Lung microvascular endothelial cell (primary cell): ENCODE data around the gene SFMBT2. TPM values are rescaled to one million over a fixed set of nuclear protein-coding genes. Genes with fewer than 3 reads are reported as not detected.
"Not testable (repeated sequence)": the region's sequence is repeated elsewhere in the genome, so short reads cannot be mapped to it uniquely, and the experiment has no call there.

Source experiments
- DNase-seq, 2 donors: peaks; one replicate each; pipeline versions ENCODE4 v3.0.0 to v3.0.0-alpha.2; 2010; ENCODE audit warnings: low read depth in 2 of 2
- total RNA-seq: library from RNA; depleted of rRNA; stranded (reverse); fragments of >200 nt; gene quantifications from 2 replicates; pipeline ENCODE4 v1.2.1, GENCODE V29; 2014

SFMBT2 gene
- total RNA-seq, 1 donor from 2014 or later = 1.6 TPM

DNA sequence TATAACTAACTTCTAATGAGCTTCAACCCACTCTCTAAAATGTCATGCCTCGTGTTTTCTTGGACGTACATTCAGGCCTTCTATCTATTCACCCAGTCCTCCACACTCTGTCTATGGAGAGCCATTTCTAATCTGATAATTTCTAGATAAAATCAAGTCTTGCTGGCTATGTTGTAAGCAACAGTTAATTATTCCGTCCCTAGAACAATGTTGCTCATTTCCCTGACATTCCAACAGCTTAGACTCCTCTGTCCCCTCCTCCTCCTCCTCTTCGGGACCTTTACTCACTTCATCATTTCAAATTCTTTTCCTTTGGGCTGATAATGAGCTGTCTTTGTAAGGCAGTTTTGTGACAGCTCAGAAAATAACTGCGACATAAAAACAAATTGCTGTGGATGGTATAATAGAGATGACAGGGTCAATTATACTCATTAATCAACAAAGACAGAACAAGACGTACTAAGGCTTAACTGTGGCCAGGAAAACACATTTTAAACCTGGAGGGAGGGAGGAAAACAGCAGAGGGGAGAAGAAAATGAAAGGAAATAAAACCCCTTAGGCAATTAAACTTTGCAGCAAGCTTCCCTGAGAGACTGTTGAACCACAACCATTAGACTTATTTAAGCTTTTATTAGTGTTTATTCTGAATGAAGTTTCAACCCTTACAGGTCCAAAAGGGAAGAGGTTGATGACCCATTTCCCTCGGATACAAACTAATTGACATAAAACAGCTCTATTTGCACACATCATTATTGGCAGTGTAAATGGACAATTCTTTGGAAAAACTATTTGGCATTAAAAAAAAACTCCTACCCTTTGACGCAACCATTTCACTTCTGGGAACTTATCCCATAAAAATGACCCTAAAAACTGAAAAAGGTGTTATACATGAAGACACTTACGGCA lies 179.1 kb downstream of the SFMBT2 start:
- no peak for DNase-seq

DNA sequence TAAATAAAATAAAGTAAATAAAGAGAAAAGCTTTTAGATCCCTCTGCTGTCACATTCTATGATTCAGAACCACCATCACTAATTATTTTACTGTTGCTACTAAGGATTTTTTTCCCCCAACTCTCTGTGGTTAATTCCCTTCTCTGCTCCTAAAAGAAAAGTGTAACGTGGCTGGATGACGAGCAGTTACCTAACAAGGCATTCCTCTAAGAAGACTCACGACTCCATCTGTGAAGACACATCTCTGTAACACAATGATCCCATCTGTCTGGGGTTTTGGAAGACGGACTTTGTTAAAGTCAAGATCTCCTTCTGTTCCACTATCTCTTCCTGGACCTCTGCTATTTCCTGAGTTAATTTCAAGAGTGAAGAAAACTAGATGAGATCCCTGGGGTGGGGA lies 179.9 kb downstream of the SFMBT2 start:
- no peak for DNase-seq

DNA sequence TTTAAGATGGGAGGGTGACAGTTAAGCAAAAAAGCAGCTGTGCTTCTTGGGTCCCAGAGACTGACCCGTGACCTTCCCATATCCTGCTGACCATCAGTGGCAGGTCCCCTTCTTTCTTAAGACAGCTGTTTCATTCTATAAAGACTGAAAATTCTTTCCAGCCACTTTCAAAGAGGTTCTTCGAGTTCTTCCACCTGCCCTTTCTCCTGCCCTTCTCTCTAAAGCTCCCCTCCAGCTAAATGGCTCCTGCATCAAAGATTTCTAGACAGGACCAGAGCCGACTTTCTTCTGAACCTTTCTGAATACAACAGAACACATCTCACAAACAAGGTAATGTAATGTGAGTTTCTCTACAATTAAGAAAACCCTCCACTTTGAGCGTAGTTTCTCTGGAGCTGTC lies 180.8 kb downstream of the SFMBT2 start:
- no peak for DNase-seq

DNA sequence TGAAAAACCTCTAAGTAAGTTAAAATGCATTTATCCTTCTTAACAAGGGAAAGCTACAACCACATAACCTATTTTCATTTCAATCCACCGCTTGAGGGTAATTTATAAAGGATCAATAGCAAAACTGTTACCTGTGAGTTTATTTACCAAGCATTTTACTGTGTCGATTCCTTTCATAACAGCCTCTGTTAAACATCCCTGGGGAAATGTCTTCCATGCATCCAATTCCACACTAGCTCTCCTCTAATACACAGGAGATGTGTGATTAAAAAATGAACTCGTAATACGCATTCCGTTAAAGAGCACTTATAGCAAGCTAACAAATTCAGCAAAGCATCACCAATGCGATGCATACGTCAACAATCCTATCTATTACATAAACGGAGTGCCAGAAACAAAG lies 185.7 kb downstream of the SFMBT2 start:
- DNase-seq = no peak

DNA sequence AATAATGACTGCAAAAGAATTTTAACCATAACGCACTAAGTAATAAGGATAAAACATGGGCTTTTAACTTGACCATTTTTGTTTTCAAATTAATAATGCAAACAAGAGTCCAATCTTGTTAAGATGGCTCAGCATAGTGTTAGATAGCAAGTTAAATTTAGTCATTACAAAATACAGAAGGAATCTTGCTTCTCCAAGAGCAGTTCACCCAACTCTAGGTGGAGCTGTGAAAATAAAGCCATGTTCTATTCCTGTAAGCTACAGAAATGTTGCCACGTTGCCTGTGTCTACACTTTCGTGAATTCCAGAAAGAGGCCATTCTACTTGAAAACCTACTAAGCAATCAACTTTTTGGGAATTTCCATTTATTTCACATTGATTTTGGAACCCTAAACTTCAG lies 191.9 kb downstream of the SFMBT2 start:
- DNase-seq = no peak

DNA sequence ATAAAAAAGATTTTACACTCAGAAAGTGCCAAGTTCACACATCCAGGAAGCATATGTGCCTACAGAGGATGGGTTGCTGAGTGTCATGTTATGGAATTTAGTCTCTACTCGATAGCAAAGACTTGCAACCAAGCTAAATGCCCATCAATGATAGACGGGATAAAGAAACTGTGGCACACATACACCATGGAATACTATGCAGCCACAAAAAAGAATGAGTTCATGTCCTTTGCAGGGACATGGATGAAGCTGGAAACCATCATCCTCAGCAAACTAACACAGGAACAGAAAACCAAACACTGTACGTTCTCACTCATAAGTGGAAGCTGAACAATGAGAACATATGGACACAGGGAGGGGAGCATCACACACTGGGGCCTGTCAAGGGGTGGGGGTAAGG lies 198.1 kb downstream of the SFMBT2 start:
- not testable (repeated sequence) for DNase-seq

DNA sequence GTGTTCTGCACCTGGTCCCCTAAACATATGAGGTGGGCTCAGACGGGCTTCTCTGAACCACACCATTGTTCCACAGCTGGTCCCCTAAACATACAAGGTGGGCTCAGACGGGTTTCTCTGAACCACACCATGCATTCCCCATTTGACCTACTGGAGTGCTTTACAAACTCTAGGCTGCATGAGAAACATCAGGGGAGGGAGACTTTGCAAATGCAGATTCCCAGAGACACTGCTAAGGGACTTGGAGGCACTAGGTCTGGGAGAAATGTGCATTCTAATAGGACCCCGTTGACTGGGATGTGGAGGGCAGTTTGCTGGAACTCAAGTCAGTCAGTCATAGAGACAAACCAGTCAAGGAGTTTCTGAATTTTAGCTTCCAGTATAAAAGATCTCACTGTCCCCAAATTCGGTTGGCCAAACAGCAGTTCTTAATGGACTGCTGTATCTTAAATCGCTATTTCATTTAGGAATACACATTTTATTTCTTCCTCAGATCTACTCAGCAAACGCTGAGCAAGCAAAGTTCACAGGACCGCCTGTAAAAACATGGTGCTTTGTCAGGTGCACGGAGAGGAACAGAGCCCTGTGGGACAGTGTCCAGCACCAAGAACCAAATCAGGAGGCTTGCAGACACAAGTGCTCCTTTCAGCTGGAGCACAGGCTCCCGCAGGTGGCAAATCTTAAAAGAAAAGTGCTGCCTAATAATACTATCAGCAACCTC lies 198.8 kb downstream of the SFMBT2 start:
- no peak for DNase-seq

DNA sequence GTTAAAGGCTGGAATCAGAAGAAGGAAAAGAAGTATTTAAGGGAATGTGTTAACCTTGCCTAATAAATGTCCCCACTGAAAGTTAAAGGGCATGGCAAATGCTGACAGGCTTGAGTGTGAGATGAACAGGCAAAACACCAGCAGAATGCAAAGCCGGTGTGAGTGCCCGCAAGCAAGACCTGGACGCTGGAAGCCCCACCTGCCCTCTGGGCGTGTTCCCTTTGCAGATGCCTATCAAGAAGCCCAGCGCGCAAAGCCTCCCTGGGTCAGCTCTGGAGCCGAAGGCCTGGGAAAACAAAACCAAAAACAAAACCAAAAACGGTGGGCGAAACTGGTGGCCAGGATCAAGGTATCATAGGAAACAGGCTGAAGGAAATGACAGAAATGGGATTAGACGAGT lies 200.3 kb downstream of the SFMBT2 start:
- no peak for DNase-seq

DNA sequence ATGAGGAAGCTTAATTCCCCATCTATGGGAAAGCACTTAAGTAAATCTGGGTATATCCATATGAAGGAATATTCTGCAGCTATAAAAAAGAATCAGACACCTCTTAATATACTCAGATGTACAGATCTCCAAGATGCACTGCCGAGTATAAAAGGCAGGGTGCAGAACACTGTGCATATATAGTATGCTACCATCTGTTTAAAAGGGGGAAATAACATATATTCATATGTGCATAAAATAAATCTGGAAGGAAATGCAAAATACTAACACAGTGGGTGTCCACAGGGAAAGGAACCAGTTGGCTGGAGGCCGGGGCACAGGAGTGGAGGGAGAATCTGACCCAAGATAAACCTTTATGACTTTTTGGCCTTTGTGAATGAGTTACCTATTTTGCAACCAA lies 201.4 kb downstream of the SFMBT2 start:
- DNase-seq = no peak

DNA sequence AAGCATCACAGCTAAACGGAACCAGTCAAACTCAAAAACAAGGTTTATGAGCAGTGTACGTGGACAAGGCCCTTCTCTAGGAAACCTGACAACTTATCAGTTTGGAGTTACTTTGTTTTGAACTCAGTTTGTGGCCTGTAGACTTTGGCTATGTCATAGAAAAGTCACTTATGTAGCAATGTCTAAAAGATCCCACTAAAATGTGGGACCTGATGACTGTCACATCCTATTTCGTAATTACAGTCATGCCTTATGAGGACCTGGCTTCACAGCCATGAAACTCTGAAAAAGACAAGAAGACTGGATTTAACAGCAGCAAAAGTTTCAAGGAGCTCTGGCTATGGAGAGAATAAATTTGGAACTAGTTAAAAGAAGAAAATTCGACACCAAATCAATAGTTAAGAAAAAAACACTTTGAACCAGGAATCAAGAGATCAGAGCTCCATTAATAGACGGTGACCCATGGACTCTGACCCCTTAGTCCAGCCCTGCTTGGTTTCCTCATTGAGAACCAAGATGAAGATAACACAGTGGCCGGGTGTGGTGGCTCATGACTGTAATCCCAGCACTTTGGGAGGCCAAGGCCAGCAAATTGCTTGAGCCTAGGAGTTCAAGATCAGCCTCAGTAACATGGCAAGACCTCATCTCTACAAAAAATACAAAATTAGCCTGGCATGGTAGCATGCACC lies 204.3 kb downstream of the SFMBT2 start:
- DNase-seq = no peak

DNA sequence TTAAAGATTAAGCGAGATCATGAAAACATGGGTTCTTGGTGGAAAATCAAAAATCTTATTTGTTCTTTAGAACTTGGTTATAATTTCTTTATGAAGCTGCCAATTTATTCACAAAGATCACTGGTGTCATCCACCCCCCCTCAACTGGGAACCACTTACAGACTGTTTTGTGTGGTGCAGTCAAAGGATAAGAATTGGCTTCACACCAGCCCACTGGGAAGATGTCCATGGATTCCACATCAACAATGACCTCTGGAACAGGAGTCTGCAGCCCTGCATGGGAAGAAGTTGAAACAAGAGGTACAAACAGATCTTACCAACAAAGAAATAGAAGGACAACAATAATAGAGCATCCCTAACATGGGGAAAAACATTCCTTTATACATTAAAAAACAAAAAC lies 205.2 kb downstream of the SFMBT2 start:
- DNase-seq = no peak

DNA sequence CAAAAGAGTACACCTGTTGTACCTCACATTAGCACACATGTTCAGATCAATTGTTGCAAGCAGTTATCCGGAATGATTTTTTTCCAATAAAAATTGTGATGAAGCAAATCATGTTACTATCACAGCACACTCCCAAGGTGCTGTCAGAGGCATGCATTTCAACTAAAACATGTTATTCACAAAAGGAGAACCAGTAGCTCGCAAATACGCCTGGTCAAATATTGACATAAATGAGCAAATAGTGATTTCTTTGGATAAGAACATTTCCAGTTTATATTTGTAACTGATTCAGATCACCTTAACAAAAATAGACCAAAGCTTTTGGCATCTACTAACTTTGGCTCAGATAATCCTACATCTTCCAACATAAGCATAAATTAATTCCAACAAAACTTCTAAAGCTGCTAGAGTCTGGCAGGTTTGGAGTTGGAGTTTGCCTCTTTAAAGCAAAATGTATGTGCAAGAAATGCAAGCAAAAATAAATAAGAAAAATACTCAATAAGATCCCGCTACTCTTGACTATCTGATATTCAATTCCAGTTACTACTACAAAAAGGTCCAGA lies 208.0 kb downstream of the SFMBT2 start:
- DNase-seq = no peak

DNA sequence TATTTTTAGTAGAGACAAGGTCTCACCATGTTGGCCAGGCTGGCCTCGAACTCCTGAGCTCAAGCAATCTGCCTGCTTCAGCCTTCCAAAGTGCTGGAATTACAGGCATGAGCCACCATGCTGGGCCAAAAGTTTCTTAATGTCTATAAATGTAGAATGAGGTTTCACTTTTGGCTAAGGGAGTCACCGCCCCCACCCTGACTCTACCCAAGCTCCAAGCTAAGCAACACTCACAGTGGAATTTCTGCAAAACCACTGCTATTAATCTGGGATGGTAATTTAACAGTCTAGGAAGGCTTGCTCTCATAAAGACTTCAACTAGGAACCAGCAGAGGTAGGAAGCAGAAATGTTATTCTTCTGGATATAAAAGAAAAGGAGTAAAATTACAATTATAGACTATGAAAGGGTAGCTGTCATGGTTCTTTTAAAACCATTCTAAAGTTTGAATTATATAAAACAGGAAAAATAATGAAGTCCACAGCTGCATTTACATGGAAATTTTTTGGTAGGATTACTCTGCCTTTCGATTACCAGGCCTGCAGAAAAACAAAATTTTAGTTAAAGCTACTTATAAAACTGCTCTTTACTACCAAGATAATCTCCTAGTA lies 211.6 kb downstream of the SFMBT2 start:
- no peak for DNase-seq

DNA sequence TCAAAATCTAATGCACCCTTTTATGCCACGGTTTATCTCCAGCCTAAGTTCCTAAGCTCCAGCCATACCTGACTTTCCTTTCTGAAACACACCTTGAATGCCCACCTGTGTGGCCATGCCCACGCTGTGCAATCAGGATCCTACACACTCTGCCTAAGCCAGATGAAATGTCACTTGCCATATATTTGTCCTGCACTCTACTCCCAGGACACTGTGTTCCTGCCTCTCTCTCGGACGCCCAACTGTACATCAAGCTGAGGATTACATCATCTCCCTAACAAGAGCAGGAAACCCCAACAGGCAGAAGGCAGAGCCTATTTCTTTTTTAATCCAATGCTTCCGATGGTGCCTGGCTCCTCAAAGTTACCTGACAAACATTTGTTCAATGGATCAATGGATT lies 214.6 kb downstream of the SFMBT2 start:
- no peak for DNase-seq

DNA sequence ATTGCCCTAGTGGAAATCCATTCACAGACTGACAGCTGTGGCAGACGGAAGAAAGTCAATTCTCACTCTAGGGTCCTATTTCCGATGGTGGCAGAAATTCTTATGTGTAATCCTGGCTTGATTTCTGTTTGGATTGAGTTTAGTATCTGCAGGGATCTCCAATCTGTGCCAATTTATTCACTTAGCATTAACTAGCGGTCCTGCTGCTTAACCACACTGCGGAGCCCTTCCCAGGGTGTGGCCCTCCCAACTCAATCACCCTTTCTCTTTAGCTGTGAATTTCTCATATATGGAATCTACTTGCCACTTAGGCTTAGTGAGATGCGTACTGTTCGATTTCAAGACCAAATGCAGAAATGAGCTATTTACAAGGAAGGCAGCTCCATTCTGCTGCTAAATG lies 215.7 kb downstream of the SFMBT2 start:
- no peak for DNase-seq

DNA sequence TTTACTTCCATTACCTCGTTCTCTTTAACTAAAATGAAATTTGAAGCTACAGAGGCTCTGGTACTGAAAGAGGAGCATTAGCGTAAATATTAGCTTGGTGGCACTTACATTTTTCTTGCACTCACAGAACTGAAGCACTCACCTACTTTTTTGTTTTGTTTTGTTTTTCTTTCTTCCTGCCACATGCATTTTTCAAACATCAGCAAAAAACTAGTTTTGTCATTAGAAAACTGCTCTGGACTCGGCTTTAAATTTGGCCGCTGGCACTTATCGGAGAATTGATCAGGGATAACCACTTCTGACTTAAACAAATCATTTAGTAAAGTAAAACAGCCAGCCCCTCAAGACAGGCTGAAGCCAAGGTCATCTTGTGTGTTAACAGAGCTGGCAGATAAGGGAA lies 216.3 kb downstream of the SFMBT2 start:
- DNase-seq = no peak

DNA sequence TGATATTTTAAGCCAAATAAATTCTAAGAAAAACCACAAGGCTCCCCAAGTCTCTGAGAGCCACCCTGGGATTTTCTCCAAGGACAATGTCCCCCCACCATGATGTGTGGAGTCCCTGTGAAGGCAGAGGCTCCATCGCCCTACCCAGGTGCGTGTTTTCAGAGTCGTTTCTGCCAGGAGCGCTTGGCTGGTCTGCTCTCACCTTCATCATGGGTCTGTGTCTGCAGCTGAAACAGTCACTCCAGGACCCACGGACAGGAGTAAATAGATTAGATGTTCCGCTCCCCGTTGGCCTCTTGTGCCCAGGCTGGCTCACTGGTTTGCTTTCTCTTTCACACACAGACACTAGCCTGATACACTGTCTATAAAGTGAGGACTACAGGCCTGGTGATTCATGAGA lies 217.5 kb downstream of the SFMBT2 start:
- DNase-seq = no peak

DNA sequence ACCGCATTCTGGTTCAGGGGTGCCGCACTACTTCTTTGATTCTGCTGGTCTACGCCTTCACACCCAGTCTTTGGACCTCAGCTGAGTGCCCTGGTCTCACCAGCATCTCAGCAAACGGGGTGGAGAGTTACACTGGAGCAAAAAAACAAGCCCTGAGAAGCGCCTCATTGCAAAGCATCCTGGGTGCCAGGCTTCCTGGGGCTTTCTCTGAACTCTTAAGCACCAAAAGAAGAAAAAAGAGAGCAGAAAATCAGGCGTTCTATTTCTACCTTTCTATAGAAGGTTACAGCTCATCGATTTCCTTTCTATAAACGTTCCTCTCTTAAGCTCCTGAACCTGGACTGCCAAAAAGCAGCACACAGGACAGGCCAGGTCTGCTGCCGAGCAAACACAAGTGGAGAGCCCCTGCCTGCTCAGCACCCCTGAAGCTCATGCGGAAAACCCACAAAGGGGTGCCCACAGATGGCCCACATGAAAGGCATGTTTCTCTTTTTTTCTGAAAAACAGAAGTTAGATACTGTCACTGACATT lies 217.9 kb downstream of the SFMBT2 start:
- DNase-seq = no peak

DNA sequence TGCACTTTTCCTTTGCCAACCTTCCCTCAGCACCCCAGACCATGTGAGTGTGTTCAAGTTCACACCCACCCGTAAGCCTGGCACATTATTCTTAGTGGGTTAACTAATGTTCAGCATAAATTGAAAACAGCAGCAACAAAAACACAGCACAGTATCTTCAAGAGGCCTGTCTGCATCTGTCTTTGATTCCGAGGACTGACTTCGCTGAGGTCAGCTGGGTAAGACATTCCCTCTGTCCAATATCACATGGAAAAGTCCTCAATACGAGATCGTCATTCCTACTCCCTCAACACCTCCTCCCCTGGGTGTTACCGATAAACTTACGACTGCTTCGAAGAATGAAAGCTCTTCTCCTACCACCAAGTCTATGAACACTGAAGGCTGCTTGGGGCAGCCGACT lies 218.8 kb downstream of the SFMBT2 start:
- DNase-seq = no peak

DNA sequence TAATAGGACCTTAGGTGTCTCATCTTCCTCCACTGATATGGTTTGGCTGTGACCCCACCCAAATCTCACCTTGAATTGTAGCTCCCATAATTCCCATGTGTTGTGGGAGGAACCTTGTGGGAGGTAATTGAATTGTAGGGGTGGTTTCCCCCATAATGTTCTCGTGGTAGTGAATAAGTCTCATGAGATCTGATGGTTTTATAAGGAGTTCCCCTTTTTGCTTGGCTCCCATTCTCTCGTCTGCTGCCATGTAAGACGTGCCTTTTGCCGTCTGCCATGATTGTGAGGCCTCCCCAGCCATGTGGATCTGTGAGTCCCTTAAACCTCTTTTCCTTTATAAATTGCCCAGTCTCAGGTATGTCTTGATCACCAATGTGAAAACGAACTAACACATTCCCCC lies 220.1 kb downstream of the SFMBT2 start:
- DNase-seq = not testable (repeated sequence)

DNA sequence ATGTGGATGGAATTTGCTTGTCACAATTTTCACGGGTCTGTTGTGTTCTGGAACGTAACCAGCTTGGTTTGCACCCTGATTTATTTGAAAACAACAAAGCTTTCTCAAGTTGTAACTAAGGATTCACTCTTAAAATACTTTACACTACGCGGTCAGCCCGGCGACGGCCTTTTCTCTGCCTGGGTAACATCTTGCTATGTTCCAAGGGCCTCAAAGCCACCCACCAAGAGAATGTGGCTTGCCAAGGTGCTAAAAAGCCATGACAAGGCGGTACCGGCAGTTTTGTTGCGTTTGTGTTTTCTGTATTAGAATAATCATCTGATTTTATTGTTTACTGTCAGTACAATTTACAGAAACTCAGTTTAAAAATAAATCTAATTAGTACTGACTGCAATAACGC lies 220.9 kb downstream of the SFMBT2 start:
- no peak for DNase-seq
